A673 (cell line): ENCODE measurements around the gene RAB37. TPM values are rescaled to one million over a fixed set of nuclear protein-coding genes. Genes with fewer than 3 reads are reported as not detected.

ENCODE experiments used
- BruUV-seq: library from RNA; stranded (reverse); fragments of 400-500 nt; replicated peaks from 2 replicates; lab custom pipeline; 2021; lab: Mats Ljungman, UMichigan
- CTCF ChIA-PET: fragments of 300-600 bp; sonication (Branson Sonifier 250); formaldehyde crosslinking; loops from one replicate; lab custom pipeline; 2022; ENCODE audit warnings: antibody characterized with exemption; lab: Charles Lee
- POLR2A ChIA-PET: fragments of 300-600 bp; sonication (Branson Sonifier 250); formaldehyde crosslinking; loops from one replicate; lab custom pipeline; 2022; ENCODE audit warnings: antibody characterized with exemption; ENCODE audit not compliant: low non-redundant PET; lab: Charles Lee
- DNase-seq: peaks from one replicate; pipeline ENCODE4 v3.0.0-alpha.2; 2015; ENCODE audit warnings: low spot score
- H3K27ac ChIP-seq: fragments of 200-600 bp; sonication (generic); 2 replicates; pipeline ENCODE4 v1.5.1; 2016; ENCODE audit warnings: mixed run types, low read depth, mild to moderate bottlenecking, mixed read lengths, antibody characterized with exemption, low read length; ENCODE audit not compliant: poor library complexity, severe bottlenecking
- H3K27me3 ChIP-seq: fragments of 200-600 bp; sonication (generic); replicated peaks from 2 replicates; pipeline ENCODE4 v1.6.1; 2017; ENCODE audit warnings: mixed run types, low read depth, mild to moderate bottlenecking, mixed read lengths, antibody characterized with exemption, low read length; ENCODE audit not compliant: insufficient read depth, poor library complexity
- H3K36me3 ChIP-seq: fragments of 200-600 bp; sonication (generic); 2 replicates; pipeline ENCODE4 v1.6.1; 2016; ENCODE audit warnings: mixed run types, mild to moderate bottlenecking, mixed read lengths, antibody characterized with exemption, low read length; ENCODE audit not compliant: insufficient read depth, poor library complexity, severe bottlenecking
- H3K4me1 ChIP-seq: fragments of 200-600 bp; sonication (generic); 2 replicates; pipeline ENCODE4 v1.6.1; 2017; ENCODE audit warnings: mixed run types, mild to moderate bottlenecking, mixed read lengths, antibody characterized with exemption, low read length; ENCODE audit not compliant: insufficient read depth, poor library complexity, severe bottlenecking
- H3K4me3 ChIP-seq: fragments of 200-600 bp; sonication (generic); 2 replicates; pipeline ENCODE4 v1.5.1; 2016; ENCODE audit warnings: low read depth, mixed run types, mild to moderate bottlenecking, mixed read lengths, low read length; ENCODE audit not compliant: poor library complexity, severe bottlenecking
- H3K9me3 ChIP-seq: fragments of 200-600 bp; sonication (generic); 2 replicates; pipeline ENCODE4 v1.6.1; 2016; ENCODE audit warnings: mixed run types, low read depth, mild to moderate bottlenecking, mixed read lengths, antibody characterized with exemption, low read length; ENCODE audit not compliant: poor library complexity, severe bottlenecking
- EZH2 ChIP-seq: fragments of 200-600 bp; sonication (generic); IDR thresholded peaks from 2 replicates; pipeline ENCODE4 v1.6.1; 2017; ENCODE audit warnings: borderline replicate concordance, low read depth, mild to moderate bottlenecking, mixed read lengths, antibody characterized with exemption, low read length; ENCODE audit not compliant: poor library complexity, severe bottlenecking
- intact Hi-C: fragments of 100-400 bp; cut with micrococcal nuclease; formaldehyde crosslinking; loops from one replicate; pipeline ENCODE4 v1.10.0; 2022; ENCODE audit not compliant: unreplicated experiment
- total RNA-seq: library from RNA; stranded (reverse); gene quantifications from 2 replicates; pipeline ENCODE4 v1.2.3, GENCODE V29; 2021
- TF ChIP-seq, protein P1 (sequence below): fragments of 300-800, 200-600 bp; sonication (generic); conservative IDR thresholded peaks from 2 replicates; pipeline ENCODE4 v1.5.1; 2017; ENCODE audit warnings: low read depth, mild to moderate bottlenecking, antibody characterized with exemption, low read length, moderate library complexity, mixed read lengths

Gene RAB37
- total RNA-seq, 1 experiment from 2014 or later = not detected

DNA sequence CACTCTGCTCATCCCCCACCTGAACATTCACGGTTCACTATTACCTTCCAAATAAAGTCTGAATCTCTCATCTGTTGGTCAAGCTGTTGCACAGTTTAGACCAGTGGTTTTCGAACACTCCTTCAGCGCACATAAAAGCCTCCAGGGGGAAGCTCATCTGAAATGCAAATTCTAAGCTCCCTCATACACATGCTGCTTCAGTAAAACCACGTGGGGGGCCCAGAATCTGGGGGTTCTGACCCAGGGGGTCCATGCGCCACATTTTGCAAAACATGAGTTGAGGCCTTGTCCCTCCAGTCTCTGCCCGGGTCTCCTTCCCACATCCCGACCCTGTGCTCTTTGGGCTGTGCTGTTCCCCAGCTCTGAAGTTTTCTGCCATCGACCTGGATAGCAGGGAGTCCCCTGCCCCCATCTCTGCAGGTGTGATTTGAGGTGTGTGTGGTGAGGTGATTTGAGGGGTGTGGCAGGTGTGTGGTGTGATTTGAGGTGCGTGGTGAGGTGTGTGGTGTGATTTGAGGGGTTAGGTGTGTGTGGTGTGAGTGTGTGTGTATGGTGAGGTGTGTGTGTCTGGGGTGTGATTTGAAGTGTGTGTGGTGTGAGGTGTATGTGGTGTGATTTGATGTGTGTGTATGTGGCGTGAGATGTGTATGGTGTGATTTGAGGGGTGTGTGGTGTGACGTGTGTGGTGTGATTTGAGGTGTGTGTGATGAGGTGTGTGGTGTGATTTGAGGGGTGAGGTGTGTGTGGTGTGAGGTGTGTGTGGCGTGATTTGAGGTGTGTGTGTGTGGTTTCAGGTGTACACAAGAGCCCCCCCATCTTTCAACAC is 4.8 kb upstream of the RAB37 start:
- DNase-seq = no peak
- Histone ChIP-seq H3K27me3 (peaks cover 40% of the 10 kb centered on the region), H3K4me1 (peaks cover 2% of the 10 kb centered on the region), H3K27ac (no peak overlapping the region), H3K9me3 (no peaks in the 10 kb centered on the region), H3K36me3 (no peaks in the 10 kb centered on the region), H3K4me3 (no peak overlapping the region)
- POLR2A ChIA-PET = no interaction called here
- intact Hi-C loops = no loop called here
- BruUV-seq = no TSS peak
- no peak for TF ChIP-seq EZH2
- TF ChIP-seq, protein P1, sequence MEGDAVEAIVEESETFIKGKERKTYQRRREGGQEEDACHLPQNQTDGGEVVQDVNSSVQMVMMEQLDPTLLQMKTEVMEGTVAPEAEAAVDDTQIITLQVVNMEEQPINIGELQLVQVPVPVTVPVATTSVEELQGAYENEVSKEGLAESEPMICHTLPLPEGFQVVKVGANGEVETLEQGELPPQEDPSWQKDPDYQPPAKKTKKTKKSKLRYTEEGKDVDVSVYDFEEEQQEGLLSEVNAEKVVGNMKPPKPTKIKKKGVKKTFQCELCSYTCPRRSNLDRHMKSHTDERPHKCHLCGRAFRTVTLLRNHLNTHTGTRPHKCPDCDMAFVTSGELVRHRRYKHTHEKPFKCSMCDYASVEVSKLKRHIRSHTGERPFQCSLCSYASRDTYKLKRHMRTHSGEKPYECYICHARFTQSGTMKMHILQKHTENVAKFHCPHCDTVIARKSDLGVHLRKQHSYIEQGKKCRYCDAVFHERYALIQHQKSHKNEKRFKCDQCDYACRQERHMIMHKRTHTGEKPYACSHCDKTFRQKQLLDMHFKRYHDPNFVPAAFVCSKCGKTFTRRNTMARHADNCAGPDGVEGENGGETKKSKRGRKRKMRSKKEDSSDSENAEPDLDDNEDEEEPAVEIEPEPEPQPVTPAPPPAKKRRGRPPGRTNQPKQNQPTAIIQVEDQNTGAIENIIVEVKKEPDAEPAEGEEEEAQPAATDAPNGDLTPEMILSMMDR = no peak
- CTCF ChIA-PET = no interaction called here

DNA sequence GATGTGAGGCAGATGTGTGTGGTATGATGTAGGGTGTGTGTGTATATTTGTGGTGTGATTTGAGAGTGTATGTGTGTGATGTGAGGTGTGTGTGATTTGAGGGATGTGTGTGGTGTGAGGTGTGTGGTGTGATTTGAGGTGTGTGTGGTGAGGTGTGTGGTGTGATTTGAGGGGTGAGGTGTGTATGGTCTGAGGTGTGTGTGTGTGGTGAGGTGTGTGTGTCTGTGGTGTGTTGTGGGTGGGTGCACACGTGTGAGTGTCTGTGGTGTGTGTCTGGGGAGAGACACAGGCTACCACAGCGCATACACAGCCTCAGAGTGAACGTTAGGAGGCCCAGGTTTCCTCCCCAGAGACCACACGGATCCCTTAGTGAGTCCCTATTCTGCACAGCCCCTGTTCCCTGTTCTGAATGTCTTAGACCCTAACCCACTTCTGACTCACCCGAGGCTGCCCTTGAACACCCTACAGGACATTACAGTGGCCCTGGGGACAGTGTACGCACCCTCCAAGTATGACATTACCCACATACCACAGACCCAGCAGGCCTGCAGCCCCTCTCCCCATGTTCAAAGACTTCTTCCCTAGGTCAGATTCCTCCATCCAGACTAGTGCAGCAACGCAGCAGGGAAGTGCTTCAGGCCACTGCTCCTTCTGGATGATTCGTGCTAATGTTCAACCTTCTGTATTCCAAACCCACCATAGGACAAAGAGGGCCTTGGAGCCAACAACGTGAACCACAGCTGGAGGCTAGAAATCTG is 3.5 kb upstream of the RAB37 start:
- intact Hi-C loops = no loop called here
- ChIA-PET CTCF (no interaction called here), POLR2A (no interaction called here)
- Histone ChIP-seq H3K27ac (no peak overlapping the region), H3K4me3 (no peak overlapping the region), H3K27me3 (peaks cover 53% of the 10 kb centered on the region), H3K4me1 (peaks cover 15% of the 10 kb centered on the region), H3K9me3 (no peaks in the 10 kb centered on the region), H3K36me3 (no peaks in the 10 kb centered on the region)
- TF ChIP-seq, protein P1 = no peak
- no peak for TF ChIP-seq EZH2
- DNase-seq = no peak
- BruUV-seq = no TSS peak

DNA sequence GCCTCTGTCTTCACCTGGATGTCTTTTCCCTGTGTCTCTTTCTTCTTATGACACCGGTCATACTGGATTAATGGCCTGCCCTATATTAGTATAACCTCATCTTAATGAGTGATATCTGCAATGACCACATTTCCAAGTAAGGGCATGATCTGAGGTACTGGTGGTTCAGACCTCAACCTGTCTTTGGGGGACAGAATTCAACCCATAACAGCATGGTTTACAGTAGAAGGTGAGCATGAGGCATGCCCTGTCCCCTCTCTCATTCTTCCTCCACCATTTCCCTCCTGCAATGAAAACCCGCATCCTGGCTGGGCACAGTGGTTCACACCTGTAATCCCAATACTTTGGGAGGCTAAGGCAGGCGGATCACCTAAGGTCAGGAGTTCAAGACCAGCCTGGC is 2.8 kb upstream of the RAB37 start:
- peaks cover 16% of the 10 kb centered on the region for H3K4me1 ChIP-seq
- no peaks in the 10 kb centered on the region for H3K9me3 ChIP-seq
- no peak overlapping the region for H3K27ac ChIP-seq
- BruUV-seq = no TSS peak
- H3K36me3 ChIP-seq = no peaks in the 10 kb centered on the region
- H3K27me3 ChIP-seq = peaks cover 59% of the 10 kb centered on the region
- intact Hi-C loops = no loop called here
- ChIA-PET CTCF (no interaction called here), POLR2A (no interaction called here)
- DNase-seq = no peak
- H3K4me3 ChIP-seq = no peak overlapping the region
- TF ChIP-seq, protein P1 = no peak
- no peak for TF ChIP-seq EZH2
